ENCODE results near the gene MKNK1.

Gene MKNK1

GRCh38 chr1:46615088-46615487, 11.0 kb upstream of the MKNK1 start:
- H3K4me3 ChIP-seq (replicated peaks; ENCODE audit: low read depth, low read length) = no peak overlapping the region
- TF ChIP-seq CTCF (IDR thresholded peaks at IDR 0.05; ENCODE audit: low read depth, low read length, missing control alignments) = no peak
- DNase-seq (ENCODE audit: extremely low read depth, low read depth) = no peak

- no peak for DNase-seq (ENCODE audit: extremely low read depth, low read depth)
- no peak overlapping the region for H3K4me3 ChIP-seq (replicated peaks; ENCODE audit: low read depth, low read length)
- TF ChIP-seq CTCF (IDR thresholded peaks at IDR 0.05; ENCODE audit: low read depth, low read length, missing control alignments) = no peak
Observed at GRCh38 chr1:46614604-46614984, 10.5 kb upstream of the MKNK1 start.

- TF ChIP-seq CTCF (IDR thresholded peaks at IDR 0.05; ENCODE audit: low read depth, low read length, missing control alignments) = no peak
- no peak overlapping the region for H3K4me3 ChIP-seq (replicated peaks; ENCODE audit: low read depth, low read length)
- no peak for DNase-seq (ENCODE audit: extremely low read depth, low read depth)
Observed at GRCh38 chr1:46613661-46614603, 9.9 kb upstream of the MKNK1 start.

GRCh38 chr1:46612937-46613660, 9.0 kb upstream of the MKNK1 start:
- no peak for DNase-seq (ENCODE audit: extremely low read depth, low read depth)
- TF ChIP-seq CTCF (IDR thresholded peaks at IDR 0.05; ENCODE audit: low read depth, low read length, missing control alignments) = no peak
- no peak overlapping the region for H3K4me3 ChIP-seq (replicated peaks; ENCODE audit: low read depth, low read length)

GRCh38 chr1:46611691-46612221, 7.7 kb upstream of the MKNK1 start:
- H3K4me3 ChIP-seq (replicated peaks; ENCODE audit: low read depth, low read length) = no peak overlapping the region
- no peak for TF ChIP-seq CTCF (IDR thresholded peaks at IDR 0.05; ENCODE audit: low read depth, low read length, missing control alignments)
- no peak for DNase-seq (ENCODE audit: extremely low read depth, low read depth)

GRCh38 chr1:46607345-46608130, 3.5 kb upstream of the MKNK1 start:
- no peak for TF ChIP-seq CTCF (IDR thresholded peaks at IDR 0.05; ENCODE audit: low read depth, low read length, missing control alignments)
- no peak overlapping the region for H3K4me3 ChIP-seq (replicated peaks; ENCODE audit: low read depth, low read length)
- DNase-seq (ENCODE audit: extremely low read depth, low read depth) = no peak

Data from HFF-Myc (cell line).